Endothelial cell of umbilical vein (primary cell): ENCODE results near the gene RET. TPM values are rescaled to one million over a fixed set of nuclear protein-coding genes. Genes with fewer than 3 reads are reported as not detected.

Experiments used
- BruUV-seq: library from RNA; stranded (reverse); fragments of 400-500 nt; replicated peaks from 2 replicates; lab custom pipeline; 2021; lab: Mats Ljungman, UMichigan
- CTCF ChIA-PET: fragments of 300-600, 350-600 bp; sonication (Branson Sonifier 250); formaldehyde crosslinking; loops from one replicate; lab custom pipeline; 2021; ENCODE audit warnings: antibody characterized with exemption, inconsistent platforms; lab: Charles Lee
- POLR2A ChIA-PET: fragments of 300-600, 350-600 bp; sonication (Branson Sonifier 250); formaldehyde crosslinking; loops from one replicate; lab custom pipeline; 2021; ENCODE audit warnings: antibody characterized with exemption, inconsistent platforms; lab: Charles Lee
- DNase-seq: peaks from one replicate; pipeline ENCODE4 v3.0.0-alpha.2; 2011; ENCODE audit warnings: low read depth, low spot score
- FAIRE-seq: peaks from 2 replicates; lab custom pipeline; 2011; peaks lifted over from hg19 to GRCh38; lab: Jason Lieb, UNC
- H2AFZ ChIP-seq: 2 replicates; pipeline ENCODE4 v1.6.0; 2012; ENCODE audit warnings: low read depth, low read length, control low read depth, inconsistent platforms
- H3K27ac ChIP-seq: 2 replicates; pipeline ENCODE4 v1.5.1; 2011; ENCODE audit warnings: low read depth, mild to moderate bottlenecking, control low read depth, low read length, moderate library complexity; ENCODE audit not compliant: insufficient read depth
- H3K27me3 ChIP-seq, 2 experiments: 2 replicates each; pipeline versions ENCODE4 v1.6.0 to v1.6.1; 2011; ENCODE audit warnings: low read length in 2 of 2, mixed read lengths in 1 of 2; ENCODE audit not compliant: control insufficient read depth in 2 of 2, insufficient read depth in 2 of 2
- H3K36me3 ChIP-seq, 2 experiments: 2 replicates in 1 of 2; 3 replicates in 1 of 2; pipeline ENCODE4 v1.5.1; 2011; ENCODE audit warnings: low read length in 2 of 2, mild to moderate bottlenecking in 1 of 2, moderate library complexity in 1 of 2; ENCODE audit not compliant: control insufficient read depth in 2 of 2, insufficient read depth in 2 of 2; ENCODE audit errors: extremely low read depth in 1 of 2
- H3K4me1 ChIP-seq: 3 replicates; pipeline ENCODE4 v1.5.1; 2011; ENCODE audit warnings: mild to moderate bottlenecking, low read length; ENCODE audit not compliant: control insufficient read depth, insufficient read depth; ENCODE audit errors: extremely low read depth
- H3K4me2 ChIP-seq: 2 replicates; pipeline ENCODE4 v1.6.1; 2011; ENCODE audit warnings: low read length, control low read depth, mixed read lengths; ENCODE audit not compliant: insufficient read depth
- H3K4me3 ChIP-seq, 3 experiments: fragments of 200-600 bp in 1 of 3; sonication (generic), shearing (Covaris generic) in 1 of 3; replicated peaks in 1 of 3; 2 replicates each; pipeline ENCODE4 v1.5.1; 2011 to 2016; ENCODE audit warnings: control low read depth in 3 of 3, low read length in 3 of 3, mild to moderate bottlenecking in 2 of 3, inconsistent platforms in 1 of 3, low read depth in 1 of 3, moderate library complexity in 1 of 3; ENCODE audit not compliant: insufficient read depth in 1 of 3
- H3K79me2 ChIP-seq: 2 replicates; pipeline ENCODE4 v1.6.0; 2012; ENCODE audit warnings: low read length, inconsistent platforms; ENCODE audit not compliant: control insufficient read depth, insufficient read depth
- H3K9ac ChIP-seq: replicated peaks from 2 replicates; pipeline ENCODE3; 2011; ENCODE audit warnings: low read length, control low read depth; ENCODE audit not compliant: insufficient read depth; ENCODE audit errors: extremely low read depth
- H3K9me1 ChIP-seq: replicated peaks from 3 replicates; pipeline ENCODE4 v1.6.0; 2011; ENCODE audit warnings: mild to moderate bottlenecking, low read length; ENCODE audit not compliant: control insufficient read depth, insufficient read depth; ENCODE audit errors: extremely low read depth
- H3K9me3 ChIP-seq: replicated peaks from 2 replicates; pipeline ENCODE4 v1.5.1; 2012; ENCODE audit warnings: low read length, inconsistent platforms; ENCODE audit not compliant: control insufficient read depth, insufficient read depth
- H4K20me1 ChIP-seq: replicated peaks from 2 replicates; pipeline ENCODE3; 2011; ENCODE audit warnings: mild to moderate bottlenecking, low read length; ENCODE audit not compliant: control insufficient read depth, insufficient read depth; ENCODE audit errors: extremely low read depth
- CTCF ChIP-seq, 2 donors: IDR thresholded peaks; 1 replicate in 1 of 2; 2 replicates in 1 of 2; pipeline ENCODE4 v1.5.1; 2011; ENCODE audit warnings: low read length in 2 of 2, mild to moderate bottlenecking in 2 of 2, moderate library complexity in 2 of 2, control low read depth in 1 of 2, inconsistent platforms in 1 of 2, low read depth in 1 of 2; ENCODE audit not compliant: insufficient read depth in 1 of 2; ENCODE audit errors: extremely low read depth in 1 of 2
- EZH2 ChIP-seq: IDR thresholded peaks from 2 replicates; pipeline ENCODE4 v1.6.1; 2012; ENCODE audit warnings: borderline replicate concordance, low read depth, mild to moderate bottlenecking, moderate library complexity, low read length, inconsistent platforms; ENCODE audit not compliant: severe bottlenecking
- FOS ChIP-seq: IDR thresholded peaks from 2 replicates; pipeline ENCODE4 v1.6.1; 2011; ENCODE audit warnings: mild to moderate bottlenecking, low read length, moderate library complexity, borderline replicate concordance; ENCODE audit not compliant: insufficient read depth
- JUN ChIP-seq: IDR thresholded peaks from 2 replicates; pipeline ENCODE4 v1.6.1; 2011; ENCODE audit warnings: borderline replicate concordance, low read depth; ENCODE audit not compliant: insufficient read length, insufficient read depth
- MAX ChIP-seq: IDR thresholded peaks from 2 replicates; pipeline ENCODE4 v1.6.1; 2011; ENCODE audit not compliant: insufficient read depth, insufficient read length
- MYC ChIP-seq: IDR thresholded peaks from one replicate; pipeline ENCODE4 v1.6.1; 2011; ENCODE audit warnings: mild to moderate bottlenecking, low read depth, low read length
- POLR2A ChIP-seq: IDR thresholded peaks from 2 replicates; pipeline ENCODE4 v1.6.1; 2012; ENCODE audit warnings: low read depth, mild to moderate bottlenecking, control low read depth, low read length
- POLR2AphosphoS5 ChIP-seq: IDR thresholded peaks from 2 replicates; pipeline ENCODE4 v1.6.1; 2012; ENCODE audit warnings: low read depth, mild to moderate bottlenecking, control low read depth, low read length, moderate library complexity; ENCODE audit not compliant: insufficient read depth
- dilution Hi-C: fragments of 300-500 bp; cut with MboI; formaldehyde crosslinking; loops from one replicate; pipeline ENCODE4 v1.15.0; 2019; ENCODE audit warnings: low sequenced_read_pairs; ENCODE audit not compliant: extremely low pct_ligation_motif_present
- intact Hi-C: fragments of 100-400 bp; cut with micrococcal nuclease; formaldehyde crosslinking; loops from one replicate; pipeline ENCODE4 v1.10.0; 2022
- polyA plus RNA-seq, 4 experiments: library from polyadenylated mRNA; depleted of rRNA in 3 of 4; stranded (reverse) in 3 of 4; unstranded in 1 of 4; fragments of >200 nt; gene quantifications; 2 replicates each; pipeline versions ENCODE4 v1.2.1 to v1.2.3, GENCODE V29; 2011 to 2012; ENCODE audit warnings: missing spikeins in 1 of 4
- total RNA-seq: library from RNA; stranded (reverse); gene quantifications from 2 replicates; pipeline ENCODE4 v1.2.3, GENCODE V29; 2021

Gene RET
- total and polyA plus RNA-seq, 2 donors (not counting 3 experiments of a cell fraction or from before 2014, with no cell fraction given): 0.04 to 0.22 TPM

GRCh38 chr10:43067391-43068135, 9.3 kb upstream of the RET start:
- no peaks in the 10 kb centered on the region for H3K27me3 ChIP-seq
- H3K36me3 ChIP-seq: no peaks in the 10 kb centered on the region
- no peaks in the 10 kb centered on the region for H4K20me1 ChIP-seq
- H3K27ac ChIP-seq: no peak overlapping the region
- no peak for DNase-seq
- POLR2A ChIA-PET: no interaction called here
- H3K4me2 ChIP-seq: no peak overlapping the region
- H3K9me3 ChIP-seq: no peaks in the 10 kb centered on the region
- H3K4me1 ChIP-seq: no peaks in the 10 kb centered on the region
- H3K9me1 ChIP-seq: no peaks in the 10 kb centered on the region
- BruUV-seq: no TSS peak
- H3K79me2 ChIP-seq: no peaks in the 10 kb centered on the region
- TF ChIP-seq JUN (no peak), EZH2 (no peak), FOS (no peak), POLR2AphosphoS5 (no peak), MAX (no peak)
- dilution Hi-C loops (no loop called here), intact Hi-C loops (no loop called here)
- CTCF ChIA-PET: no interaction called here
- no peak overlapping the region for H3K4me3 ChIP-seq
- no peak for FAIRE-seq
- H2AFZ ChIP-seq: no peak overlapping the region
- no peak overlapping the region for H3K9ac ChIP-seq

GRCh38 chr10:43068136-43068395, 8.8 kb upstream of the RET start:
- FAIRE-seq: no peak
- H3K27ac ChIP-seq: no peak overlapping the region
- H3K4me3 ChIP-seq: no peak overlapping the region
- no peaks in the 10 kb centered on the region for H3K27me3 ChIP-seq
- H3K79me2 ChIP-seq: no peaks in the 10 kb centered on the region
- H2AFZ ChIP-seq: no peak overlapping the region
- H3K36me3 ChIP-seq: no peaks in the 10 kb centered on the region
- no peak overlapping the region for H3K4me2 ChIP-seq
- no peak for DNase-seq
- no peaks in the 10 kb centered on the region for H3K9me3 ChIP-seq
- BruUV-seq: no TSS peak
- CTCF ChIA-PET: no interaction called here
- H4K20me1 ChIP-seq: no peaks in the 10 kb centered on the region
- no peaks in the 10 kb centered on the region for H3K4me1 ChIP-seq
- no peak for TF ChIP-seq MYC
- TF ChIP-seq FOS: no peak
- no peak for TF ChIP-seq POLR2AphosphoS5
- TF ChIP-seq POLR2A: no peak
- TF ChIP-seq CTCF (IDR thresholded peaks at IDR 0.05; ENCODE audit: extremely low read depth in 1 of 2, insufficient read depth in 1 of 2, low read depth in 1 of 2, low read length in 2 of 2): no peak
- no peak for TF ChIP-seq JUN
- dilution Hi-C loops: no loop called here
- POLR2A ChIA-PET: no interaction called here
- H3K9ac ChIP-seq: no peak overlapping the region
- intact Hi-C loops: no loop called here
- no peaks in the 10 kb centered on the region for H3K9me1 ChIP-seq
